SKM-1 (cell line): ENCODE measurements around the gene LRRC8C.

Experiments used
- DNase-seq: peaks from one replicate; lab custom pipeline; 2025; ENCODE audit not compliant: unreplicated experiment; lab: John Stamatoyannopoulos, UW

The LRRC8C gene

DNA sequence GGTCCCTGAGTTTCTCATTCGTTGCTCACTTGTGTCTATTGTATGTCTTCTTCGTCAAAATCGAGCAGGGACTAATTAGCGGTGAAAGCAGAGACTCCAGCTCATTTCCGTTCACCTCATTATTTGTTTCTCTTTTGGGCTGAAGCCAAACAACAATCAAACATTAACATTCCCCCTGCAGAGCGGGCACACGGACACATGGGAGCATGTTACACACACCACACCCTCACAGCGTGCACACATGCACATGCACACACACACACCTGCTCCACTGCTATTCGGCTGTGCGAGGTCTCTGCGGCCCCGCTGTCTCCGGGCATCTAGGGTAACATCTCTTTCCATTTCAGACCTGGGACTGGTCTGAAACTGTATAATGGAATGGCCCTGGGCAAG, 129.5 kb downstream of the LRRC8C start:
- DNase-seq, result no peak

DNA sequence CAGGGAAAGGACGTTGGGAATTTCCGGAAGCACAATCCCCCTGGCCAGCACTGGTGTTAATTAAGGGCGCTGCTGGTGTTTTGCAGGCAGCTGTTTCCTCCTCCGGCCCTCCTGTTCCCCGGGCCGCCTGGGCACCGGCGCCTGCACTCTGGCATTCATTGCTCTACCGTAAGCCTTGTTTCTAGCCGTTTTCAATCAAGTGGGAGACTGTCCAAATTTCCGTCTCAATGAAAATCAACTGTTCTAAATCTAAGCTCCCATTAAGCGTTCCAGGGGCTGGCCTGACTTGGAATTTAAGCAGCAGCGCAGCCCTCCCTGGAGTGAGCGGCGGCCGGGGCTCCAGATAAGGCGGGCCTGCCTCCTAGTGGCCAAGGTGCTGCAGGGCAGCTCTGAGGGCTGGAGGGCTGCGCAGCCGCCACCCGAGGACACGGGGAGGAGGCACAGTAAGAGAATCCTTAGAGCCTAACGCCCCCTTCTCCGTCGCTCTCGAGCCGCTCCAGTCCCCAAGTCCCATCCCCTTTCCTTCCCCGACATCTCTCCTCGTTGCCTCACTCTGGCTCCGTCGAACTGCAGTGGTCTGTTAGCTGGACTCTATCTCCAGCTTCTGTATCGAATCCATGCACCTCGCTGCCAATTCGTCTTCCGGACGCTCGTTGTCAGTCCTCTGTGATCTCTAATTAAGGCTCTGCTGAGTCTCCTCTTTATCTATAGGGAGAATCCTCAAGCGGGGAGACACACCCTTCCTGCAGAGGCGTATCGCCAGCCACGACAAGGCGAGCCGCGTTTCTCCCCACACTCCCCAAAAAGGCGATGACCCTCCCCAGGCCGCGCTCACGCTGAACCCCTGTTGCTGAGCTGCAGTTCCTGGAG, 130.1 kb downstream of the LRRC8C start:
- DNase-seq, result peak; percentile 54

DNA sequence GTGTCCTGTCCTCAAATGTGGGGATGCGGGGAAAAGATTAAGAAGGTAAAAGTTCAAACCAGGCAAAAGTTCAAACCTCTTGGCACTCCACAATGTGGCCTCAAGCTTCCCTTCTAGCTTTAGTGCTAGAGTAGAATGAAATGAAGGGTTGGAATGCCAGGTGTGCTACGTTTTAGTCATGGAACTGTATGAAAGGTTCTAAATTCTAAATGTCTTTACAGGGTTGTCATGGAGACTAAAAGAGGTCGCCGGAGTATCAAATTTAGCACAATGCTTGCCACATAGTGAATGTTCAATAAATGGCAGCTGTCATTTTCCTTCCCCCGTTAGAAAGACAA, 130.7 kb downstream of the LRRC8C start:
- no peak for DNase-seq

DNA sequence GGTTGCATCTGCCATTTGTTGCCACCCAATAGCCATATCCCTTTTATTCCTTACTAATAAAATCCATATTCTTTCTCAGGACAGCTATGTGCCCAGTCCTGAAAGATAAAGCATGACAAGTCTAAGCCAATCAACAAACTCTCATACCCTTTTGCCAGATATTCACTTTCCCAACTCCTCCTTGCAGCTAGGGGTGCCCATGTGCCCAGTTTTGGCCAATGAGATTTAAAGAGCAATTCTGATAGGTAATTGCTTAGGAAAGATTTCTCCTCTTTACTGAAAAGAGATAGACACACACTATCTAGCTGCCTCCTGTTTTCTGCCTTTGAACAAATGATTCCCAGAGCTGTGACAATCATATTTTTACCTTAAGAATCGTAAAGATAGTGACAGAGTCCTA, 132.9 kb downstream of the LRRC8C start:
- DNase-seq, result no peak

DNA sequence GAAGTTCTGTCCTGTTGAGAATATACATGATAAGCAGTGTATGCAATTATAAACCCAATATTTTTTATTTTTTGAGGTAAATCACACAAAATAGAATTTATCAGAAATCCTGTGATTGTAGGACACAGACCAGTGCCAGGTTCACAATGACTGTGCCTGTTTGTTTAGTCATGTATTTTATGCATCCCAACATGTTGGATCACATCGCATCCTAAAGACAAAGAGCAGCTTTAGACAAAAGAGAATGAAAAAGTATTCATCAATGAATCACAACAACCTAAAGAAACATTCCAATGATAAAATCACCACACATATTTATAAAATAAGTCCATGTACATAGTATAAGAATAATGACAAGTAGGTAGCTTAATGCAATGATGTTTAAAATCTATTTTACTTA, 134.7 kb downstream of the LRRC8C start:
- no peak for DNase-seq
